Measurements from ENCODE around the gene LGALS3BP. TPM values are rescaled to one million over a fixed set of nuclear protein-coding genes. Genes with fewer than 3 reads are reported as not detected.

LGALS3BP gene
- total and polyA plus RNA-seq, 2 of the 8 experiments (the other 6 are each of a cell fraction or from before 2014, with no cell fraction given): 56.1 to 61.6 TPM

DNA sequence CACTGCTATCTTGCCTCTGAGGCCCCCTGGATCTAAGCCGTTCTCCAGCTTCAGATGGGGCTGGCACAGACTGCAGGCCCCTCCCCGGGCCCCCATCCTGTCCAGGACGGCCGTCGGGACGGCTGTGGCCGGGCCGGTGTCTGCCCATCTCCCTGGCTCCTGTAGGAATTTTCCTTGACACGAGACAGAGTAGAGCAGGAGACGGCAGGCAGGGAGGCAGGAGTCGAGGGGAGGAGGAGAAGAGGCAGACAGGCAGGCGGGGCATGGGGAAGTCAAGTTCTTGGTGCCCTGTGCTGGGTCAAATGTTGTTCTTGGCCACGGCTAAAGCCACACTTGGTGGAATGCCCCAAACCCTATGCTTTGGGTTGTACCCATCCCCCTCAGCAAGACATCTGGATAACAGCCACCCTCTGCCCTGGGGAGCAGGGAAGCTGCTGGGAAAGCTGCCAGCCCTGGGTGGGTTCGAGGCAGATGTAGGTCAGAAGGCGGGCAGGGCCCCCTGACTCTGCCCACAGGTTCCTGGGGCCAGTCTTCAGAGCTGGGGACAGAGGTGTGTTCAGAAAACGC is 48.3 kb upstream of the LGALS3BP start:
- Histone ChIP-seq H2BK12ac (ENCODE audit: low read depth, low read length) (no peak overlapping the region), H3K4me1 (replicated peaks in 1 of 4; ENCODE audit: control insufficient read depth in 3 of 4, insufficient read depth in 4 of 4, low read length in 3 of 4) (peaks cover 3 to 7% (median 6%) of the 10 kb centered on the region in 4 experiments; a peak in 4 of 7 replicates), H3K4me3 (ENCODE audit: extremely low read depth in 1 of 4, insufficient read depth in 2 of 4, low read depth in 3 of 4, low read length in 4 of 4) (no peak overlapping the region), H3K79me2 (ENCODE audit: control insufficient read depth in 1 of 2, insufficient read depth in 2 of 2, low read length in 2 of 2) (no peaks in the 10 kb centered on the region), H2BK20ac (ENCODE audit: low read length) (no peak overlapping the region), H3K14ac (ENCODE audit: insufficient read length) (no peak overlapping the region), H2AK5ac (ENCODE audit: low read depth, low read length) (no peak overlapping the region), H4K20me1 (replicated peaks in 1 of 2; ENCODE audit: control insufficient read depth in 1 of 2, insufficient read depth in 2 of 2, low read length in 2 of 2) (peaks cover 1 to 2% of the 10 kb centered on the region in 2 experiments), H3K9me3 (ENCODE audit: insufficient read depth in 2 of 2, low read depth in 1 of 2, low read length in 1 of 2) (no peaks in the 10 kb centered on the region), H3K56ac (replicated peaks; ENCODE audit: insufficient read length, low read depth, low read length) (no peak overlapping the region), H3K79me1 (ENCODE audit: low read depth, low read length) (no peaks in the 10 kb centered on the region), H4K91ac (replicated peaks; ENCODE audit: insufficient read length, low read length) (no peak overlapping the region), H3K4ac (replicated peaks; ENCODE audit: insufficient read length, low read depth, low read length) (no peak overlapping the region), H4K8ac (ENCODE audit: extremely low read depth, insufficient read depth, low read length) (peak overlapping the region; percentile 57; the same call in 1 of the 2 replicates), H3K27me3 (replicated peaks in 1 of 4; ENCODE audit: control insufficient read depth in 3 of 4, extremely low read depth in 1 of 4, insufficient read depth in 3 of 4, low read length in 3 of 4) (peaks cover 11 to 57% (median 48%) of the 10 kb centered on the region in 4 experiments), H2BK5ac (ENCODE audit: low read depth, low read length) (no peak overlapping the region), H3K23me2 (ENCODE audit: low read depth, low read length) (peaks cover 9% of the 10 kb centered on the region; the same call in 1 of the 2 replicates), H3K9ac (replicated peaks in 1 of 4; ENCODE audit: extremely low read depth in 1 of 4, low read depth in 3 of 4, low read length in 3 of 4) (no peak overlapping the region), H3K23ac (ENCODE audit: insufficient read length) (no peak overlapping the region), H3K18ac (ENCODE audit: extremely low read depth, low read length) (no peak overlapping the region), H2BK15ac (ENCODE audit: low read length) (no peak overlapping the region), H3K36me3 (ENCODE audit: control insufficient read depth in 2 of 4, insufficient read depth in 4 of 4, low read length in 3 of 4) (no peaks in the 10 kb centered on the region), H2BK120ac (replicated peaks; ENCODE audit: low read depth, low read length) (no peak overlapping the region), H4K5ac (ENCODE audit: insufficient read length, low read depth, low read length) (no peak overlapping the region), H3K27ac (ENCODE audit: low read depth, low read length) (no peak overlapping the region), H2AFZ (ENCODE audit: low read length) (no peak overlapping the region), H3K4me2 (ENCODE audit: insufficient read depth in 1 of 2, low read depth in 2 of 2, low read length in 2 of 2) (no peak overlapping the region)
- WGBS, 2 experiments (ENCODE audit: extremely low coverage in 1 of 2, insufficient coverage in 1 of 2, insufficient read length in 1 of 2, insufficient replicate concordance in 2 of 2, low coverage in 1 of 2, low lambda C conversion rate in 2 of 2, missing lambda C conversion rate in 1 of 2): 87% methylated on average over 16 of the region's 16 CpGs; no CpG with 5 or more reads in 1 of the 2 experiments
- POLR2A ChIA-PET (ENCODE audit: partially characterized antibody): interaction anchor here (1.0 to 1.2 kb wide), 2 partner anchors 13 to 25 kb away, joined by 3 read pairs; no protein-coding TSS in a partner anchor
- FAIRE-seq: no peak
- DNase-seq (ENCODE audit: low read depth in 1 of 2, low spot score in 2 of 2): no peak
- CTCF ChIA-PET (ENCODE audit: partially characterized antibody): interaction anchor here (1.2 to 6.3 kb wide), 8 partner anchors 8 to 45 kb away, joined by 3 to 55 read pairs (median 6); no protein-coding TSS in a partner anchor
- TF ChIP-seq RXRA (IDR thresholded peaks at IDR 0.05; ENCODE audit: insufficient read depth, low read depth, low read length) (no peak), YY1 (IDR thresholded peaks at IDR 0.05; ENCODE audit: low read depth, low read length) (no peak), ZNF274 (IDR thresholded peaks at IDR 0.05; ENCODE audit: borderline replicate concordance, extremely low read depth, low read length) (no peak), SIX5 (IDR thresholded peaks at IDR 0.05; ENCODE audit: low read depth, low read length) (no peak), TBP (IDR thresholded peaks at IDR 0.05; ENCODE audit: low read depth, low read length) (no peak), CBX5 (IDR thresholded peaks at IDR 0.05; ENCODE audit: low read depth, low read length) (no peak), EP300 (IDR thresholded peaks at IDR 0.05; ENCODE audit: borderline replicate concordance in 1 of 2, low read depth in 2 of 2, low read length in 2 of 2) (no peak), GABPA (IDR thresholded peaks at IDR 0.05; ENCODE audit: borderline replicate concordance, insufficient read depth, low read length) (no peak), RBBP5 (IDR thresholded peaks at IDR 0.05; ENCODE audit: borderline replicate concordance, low read depth, low read length) (no peak), CHD1 (IDR thresholded peaks at IDR 0.05; ENCODE audit: low read depth, low read length) (no peak), CEBPB (IDR thresholded peaks at IDR 0.05; ENCODE audit: low read depth, low read length) (no peak), TAF7 (optimal IDR thresholded peaks at IDR 0.05; ENCODE audit: borderline replicate concordance, low read depth, low read length) (no peak), SP2 (IDR thresholded peaks at IDR 0.05; ENCODE audit: low read length) (no peak), NANOG (IDR thresholded peaks at IDR 0.05; ENCODE audit: insufficient read depth, low read depth, low read length, poor library complexity, severe bottlenecking) (no peak)

Data from H1 (cell line).